HG03432 (cell line): ENCODE measurements around the gene CLASP1.
A peak's percentile ranks its signal among the peaks of the same experiment; 100 is the strongest.
"Not testable (repeated sequence)": the region's sequence is repeated elsewhere in the genome, so short reads cannot be mapped to it uniquely, and the experiment has no call there.

ENCODE experiments used
- ATAC-seq: cut with Tn5 transposase; IDR thresholded peaks from one replicate; pipeline ENCODE4 v1.9.1; 2021; ENCODE audit warnings: mild to moderate bottlenecking, moderate library complexity; ENCODE audit not compliant: unreplicated experiment

The CLASP1 gene

GRCh38 chr2:121359716-121360565, 289.3 kb downstream of the CLASP1 start:
- ATAC-seq = no peak

GRCh38 chr2:121359170-121359569, 290.1 kb downstream of the CLASP1 start:
- no peak for ATAC-seq

GRCh38 chr2:121358291-121358690, 291.0 kb downstream of the CLASP1 start:
- ATAC-seq = no peak

DNA sequence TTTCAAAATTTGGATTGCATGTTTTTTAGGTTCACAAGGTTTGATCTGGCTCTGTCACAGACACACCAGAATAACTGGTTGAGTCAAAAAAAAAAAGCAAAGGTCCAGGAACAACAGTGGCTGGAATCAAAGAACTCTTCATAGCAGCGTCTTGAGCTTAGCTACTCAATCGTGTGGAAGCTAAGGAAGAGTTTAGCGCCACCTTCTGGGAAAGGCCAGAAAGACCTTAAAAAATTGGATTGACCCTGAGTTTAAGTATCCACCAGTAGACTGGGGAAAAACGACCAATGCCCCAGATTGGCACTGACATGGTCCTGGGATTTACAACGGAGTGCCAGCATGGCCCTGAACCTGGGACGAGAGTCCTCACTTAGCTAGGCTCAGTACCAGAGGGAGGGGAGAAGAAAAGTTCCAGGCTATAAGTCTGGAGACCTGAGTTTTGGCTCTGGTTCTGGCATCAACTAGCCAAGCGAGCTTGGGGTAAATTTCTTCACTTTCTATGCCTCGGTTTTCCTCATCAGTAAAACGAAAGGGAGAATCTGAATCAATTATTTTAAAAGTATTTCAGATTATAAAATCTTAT, 293.1 kb downstream of the CLASP1 start:
- ATAC-seq = peak; percentile 50

- ATAC-seq = no peak
Measured at GRCh38 chr2:121355488-121355887, 293.8 kb downstream of the CLASP1 start.

GRCh38 chr2:121351521-121352318, 297.5 kb downstream of the CLASP1 start:
- no peak for ATAC-seq

- no peak for ATAC-seq
Measured at GRCh38 chr2:121350890-121351289, 298.4 kb downstream of the CLASP1 start.

GRCh38 chr2:121350402-121350775, 298.9 kb downstream of the CLASP1 start:
- ATAC-seq = no peak

DNA sequence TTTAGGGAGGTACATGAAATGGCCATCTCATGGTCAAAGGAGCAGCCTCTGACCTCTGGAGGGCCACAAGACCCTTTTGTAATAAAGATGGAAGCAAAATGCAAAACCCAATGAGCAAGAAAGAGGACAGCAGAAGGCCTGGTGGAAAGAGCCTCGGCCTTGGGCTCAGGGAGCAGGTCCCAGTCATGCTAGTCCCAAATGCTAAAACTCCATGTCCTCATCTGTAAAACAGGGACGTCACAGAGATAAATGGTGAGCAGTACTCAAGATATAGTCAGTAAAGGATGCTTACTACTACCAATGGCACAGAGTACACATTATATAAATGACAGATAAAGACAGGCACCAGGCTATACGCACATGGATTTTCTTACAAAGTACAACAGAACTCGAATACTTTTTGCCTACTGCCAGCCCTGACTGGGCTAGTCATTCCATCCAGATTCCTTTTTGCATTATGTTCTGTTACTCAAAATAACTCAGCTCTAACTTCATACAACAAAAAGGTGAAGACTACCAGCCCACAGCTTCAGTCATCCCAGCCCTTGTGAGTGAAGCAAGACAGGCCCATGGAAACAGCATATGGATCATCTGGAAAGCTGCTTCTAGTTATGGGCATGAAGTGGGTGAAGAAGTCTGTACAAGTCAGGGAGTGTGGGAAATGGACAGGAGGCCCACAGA, 299.4 kb downstream of the CLASP1 start:
- no peak for ATAC-seq

DNA sequence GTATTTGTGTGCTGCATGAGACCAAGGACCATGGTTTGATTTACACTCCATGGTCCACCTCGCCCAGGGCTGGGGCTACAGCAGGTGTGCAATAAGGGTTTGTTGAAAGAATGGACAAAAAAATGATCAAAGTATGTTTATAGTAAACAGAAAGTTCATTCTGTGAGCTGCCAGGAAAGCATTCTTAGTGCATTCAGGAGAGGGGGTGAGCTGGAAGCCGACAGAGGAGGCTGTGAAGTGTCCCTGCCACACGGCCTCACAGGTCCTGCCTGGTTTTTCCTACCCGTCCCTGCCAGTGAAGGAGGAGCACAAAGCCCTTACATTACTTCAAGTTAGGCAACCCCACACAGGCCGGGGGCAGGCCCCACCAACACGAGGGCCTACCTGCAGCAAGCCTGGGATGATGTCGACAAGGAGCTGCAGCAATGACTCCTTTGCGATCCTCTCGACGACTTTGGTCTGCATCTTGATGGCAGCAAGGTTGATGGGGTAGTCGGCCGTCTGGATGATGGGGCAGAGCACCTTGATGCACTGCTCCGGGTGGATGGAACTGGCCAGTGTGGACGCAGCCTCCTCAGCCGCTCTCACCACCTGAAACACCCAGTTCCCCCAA, 301.0 kb downstream of the CLASP1 start:
- no peak for ATAC-seq

DNA sequence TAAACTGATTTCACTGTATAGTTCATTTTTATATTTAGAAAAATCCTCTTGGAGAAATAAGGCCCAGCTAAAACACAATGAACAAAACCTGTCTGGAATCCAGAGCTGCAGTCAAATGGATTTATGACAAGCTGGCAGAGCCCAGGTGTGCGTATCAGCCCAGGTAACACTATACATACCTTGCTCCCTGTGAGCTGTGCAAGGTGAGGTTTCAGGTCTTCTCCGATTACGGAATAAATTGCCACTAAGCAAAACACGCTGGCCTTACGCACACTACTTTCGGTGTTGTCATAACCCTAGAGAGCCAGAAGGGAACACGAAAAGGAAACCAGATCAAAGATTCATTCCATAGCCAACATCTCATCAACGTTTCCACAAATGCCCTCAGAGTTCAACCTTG, 302.4 kb downstream of the CLASP1 start:
- ATAC-seq = no peak

GRCh38 chr2:121346407-121346806, 302.9 kb downstream of the CLASP1 start:
- no peak for ATAC-seq

- no peak for ATAC-seq
Measured at GRCh38 chr2:121345887-121346286, 303.4 kb downstream of the CLASP1 start.

DNA sequence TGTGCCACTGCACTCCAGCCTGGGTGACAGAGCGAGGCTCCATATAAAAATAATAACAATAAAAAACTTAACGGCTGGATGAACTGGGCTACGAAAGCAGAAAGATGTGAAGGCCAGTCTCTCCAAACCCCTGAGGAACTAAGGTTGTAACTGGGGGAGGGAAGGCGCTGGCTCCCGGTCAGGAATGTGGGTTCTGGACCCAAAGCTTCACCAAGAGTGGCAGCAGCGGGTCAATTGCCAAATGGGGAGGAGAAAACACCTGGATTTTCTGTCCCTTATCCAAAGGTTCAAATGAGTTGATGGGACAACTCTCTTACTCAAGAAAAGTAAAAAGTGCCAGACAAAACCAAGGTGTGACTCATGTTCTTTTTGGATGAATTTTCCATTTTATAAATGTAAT, 304.2 kb downstream of the CLASP1 start:
- ATAC-seq = no peak

DNA sequence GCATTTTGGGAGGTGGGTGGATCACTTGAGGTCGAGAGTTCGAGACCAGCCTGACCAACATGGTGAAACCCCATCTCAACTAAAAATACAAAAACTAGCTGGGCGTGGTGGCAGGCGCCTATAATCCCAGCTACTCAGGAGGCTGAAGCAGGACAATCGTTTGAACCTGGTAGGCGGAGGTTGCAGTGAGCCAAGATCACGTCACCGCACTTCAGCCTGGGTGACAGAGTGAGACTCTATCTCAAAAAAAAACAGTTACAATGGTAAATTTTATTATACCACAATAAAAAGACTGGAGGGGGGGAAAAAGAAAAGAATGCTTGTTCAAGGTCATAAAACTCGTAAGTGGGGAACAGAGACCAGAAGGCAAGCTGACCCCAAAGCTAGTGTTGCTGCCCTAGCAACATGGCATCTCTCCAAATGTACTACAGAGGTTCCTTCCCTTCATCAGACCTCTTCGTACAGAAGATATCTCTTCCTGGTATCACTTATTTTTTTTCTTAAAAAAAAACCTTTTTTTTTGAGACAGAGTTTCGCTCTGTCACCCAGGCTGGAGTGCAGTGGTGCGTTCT, 305.3 kb downstream of the CLASP1 start:
- not testable (repeated sequence) for ATAC-seq

- no peak for ATAC-seq
Measured at GRCh38 chr2:121343191-121343590, 306.1 kb downstream of the CLASP1 start.

DNA sequence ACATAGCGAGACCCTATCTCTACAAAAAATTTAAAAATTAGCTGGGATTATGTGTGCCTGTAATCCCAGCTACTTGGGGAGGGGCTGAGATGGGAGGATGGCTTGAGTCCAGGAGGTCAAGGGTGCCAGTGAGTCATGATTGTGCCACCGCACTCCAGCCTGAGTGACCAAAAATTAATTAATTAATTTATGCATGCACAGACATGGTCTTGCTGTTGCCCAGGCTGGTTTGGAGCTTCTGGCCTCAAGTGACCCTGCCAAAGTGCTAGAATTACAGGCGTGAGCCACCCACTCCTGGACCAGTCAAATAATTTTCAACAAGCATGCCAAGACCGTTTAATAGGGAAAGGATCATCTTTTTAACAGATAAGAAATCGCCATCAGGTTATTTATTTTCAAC, 306.5 kb downstream of the CLASP1 start:
- no peak for ATAC-seq

DNA sequence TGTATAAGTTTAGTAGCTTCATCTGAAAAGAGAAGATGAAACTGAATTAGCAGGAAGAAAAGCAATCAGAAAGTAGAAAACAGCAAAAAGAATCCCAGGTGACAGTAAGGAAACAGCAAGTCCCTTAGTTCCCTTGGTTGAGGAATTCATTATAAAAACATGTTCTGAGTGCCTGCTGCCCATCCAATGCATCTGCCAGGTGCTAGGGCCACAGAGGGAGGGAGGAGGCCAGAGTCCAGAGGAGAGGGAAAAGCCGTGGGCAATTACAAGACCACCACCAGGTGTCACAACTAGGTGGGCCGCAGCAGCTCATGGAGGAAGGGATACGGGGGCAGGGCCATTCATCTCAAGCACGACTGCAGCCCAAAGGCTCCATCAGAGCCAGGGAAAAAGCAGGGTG, 308.3 kb downstream of the CLASP1 start:
- ATAC-seq = no peak

DNA sequence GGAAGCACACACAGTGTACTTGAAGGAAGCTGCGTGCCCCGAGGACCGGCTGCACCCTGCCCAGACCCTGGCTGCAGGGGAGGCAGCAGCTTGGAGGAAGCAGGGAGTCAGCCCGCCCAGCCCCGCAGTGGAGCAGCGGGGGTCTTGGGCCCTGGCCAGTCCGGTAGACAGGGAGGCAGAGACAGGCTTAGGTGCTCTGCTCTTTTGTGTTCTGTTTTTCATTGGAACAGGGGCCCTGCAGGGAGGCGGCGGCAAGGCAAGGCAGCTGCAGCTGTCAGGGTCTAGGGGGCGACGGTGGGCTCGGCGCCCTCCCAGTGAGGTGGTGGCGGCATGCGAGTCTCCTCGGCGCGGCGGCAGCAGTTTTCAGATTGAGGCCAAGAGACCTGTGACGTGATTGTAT, 311.0 kb downstream of the CLASP1 start:
- no peak for ATAC-seq

DNA sequence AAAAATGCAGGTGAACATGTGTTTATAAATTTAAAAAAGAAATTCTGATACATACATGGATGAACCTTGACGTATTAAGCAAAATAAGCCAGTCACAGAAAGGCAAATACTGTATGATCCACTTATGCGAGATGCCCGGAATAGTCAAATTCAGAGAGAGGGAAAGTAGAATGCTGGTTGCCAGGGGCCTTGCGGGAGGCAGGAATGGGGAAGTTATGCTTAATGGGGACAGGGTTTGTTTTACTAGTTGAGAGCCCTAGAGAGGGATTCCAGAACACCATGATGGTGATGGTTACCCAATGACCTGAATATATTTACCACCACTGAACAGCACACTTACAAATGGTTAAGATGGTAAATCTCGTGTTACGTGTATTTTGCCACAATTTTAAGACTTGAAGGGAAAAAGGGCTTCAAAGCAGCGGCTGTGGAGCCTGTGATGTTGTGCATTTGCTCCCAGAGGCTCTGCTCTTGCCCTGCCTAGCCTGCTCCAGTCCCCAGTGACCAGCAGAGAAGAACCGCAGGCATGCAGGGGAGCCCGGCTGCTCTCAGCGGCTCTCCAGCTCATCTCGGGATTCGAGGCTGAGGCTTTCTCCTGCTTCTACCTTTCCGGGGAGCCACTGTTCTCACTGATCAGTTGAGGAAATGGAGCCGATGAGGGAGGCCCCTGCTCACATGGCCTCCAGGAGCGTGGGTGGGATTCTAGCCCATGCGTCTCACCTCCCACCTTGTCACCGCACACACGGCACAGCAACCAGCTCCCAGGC, 312.6 kb downstream of the CLASP1 start:
- no peak for ATAC-seq
